ENCODE results near the gene PLBD2. TPM values are rescaled to one million over a fixed set of nuclear protein-coding genes. Genes with fewer than 3 reads are reported as not detected.

The PLBD2 gene
- total and polyA plus RNA-seq, 10 of the 15 experiments (the other 5 are each of a cell fraction or from before 2014, with no cell fraction given), result 1.4 to 16.6 (median 5.9) TPM

DNA sequence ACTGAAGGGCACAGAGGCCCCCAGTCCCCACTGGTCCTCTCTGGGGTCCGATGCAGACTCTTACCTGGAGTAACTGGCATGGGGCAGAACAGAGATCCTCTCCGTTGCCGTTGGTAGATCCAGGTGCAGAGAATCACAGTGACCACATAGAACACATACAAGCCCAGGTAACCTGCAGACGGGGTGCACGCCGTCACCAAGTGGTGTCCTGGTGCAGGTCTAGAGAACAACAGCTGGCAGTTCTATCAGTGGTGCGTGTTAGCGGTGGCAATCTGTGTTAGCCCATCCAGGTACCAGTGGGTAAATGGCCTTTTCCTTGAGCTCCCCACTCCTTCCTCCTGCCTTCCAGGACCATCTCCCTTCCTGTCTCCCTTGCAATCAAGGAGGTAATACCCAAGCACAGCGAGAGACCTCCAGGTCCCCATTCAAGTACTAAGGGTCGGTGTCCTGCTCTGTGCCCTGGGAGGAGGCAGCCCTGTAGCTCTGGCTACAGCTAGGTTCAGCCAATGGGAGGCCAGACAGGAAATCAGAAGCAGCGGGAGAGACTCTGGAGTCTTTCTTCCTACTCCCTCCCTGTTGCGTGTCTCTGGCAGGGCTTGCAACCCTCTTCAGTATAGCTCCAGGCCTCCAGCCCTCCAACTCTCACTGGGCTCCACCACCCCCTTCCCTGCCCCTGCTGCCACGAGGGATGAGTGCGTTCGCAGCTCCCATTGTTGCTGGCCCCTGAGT is 39.3 kb upstream of the PLBD2 start:
- in situ Hi-C loops (cut with MboI), result no loop called here
- ChIA-PET SMC1A (ENCODE audit: uncharacterized antibody, unreplicated experiment) (no interaction called here), POLR2A (interaction anchor here (0.5 to 0.8 kb wide), 2 partner anchors 52 kb away, joined by 3 to 6 read pairs; no protein-coding TSS in a partner anchor), CTCF (interaction anchor here (0.9 to 1.2 kb wide), 2 partner anchors 14 to 145 kb away, joined by 3 to 4 read pairs; no protein-coding TSS in a partner anchor), RAD21 (ENCODE audit: unreplicated experiment) (no interaction called here)
- Histone ChIP-seq H3K4me3 (no peak overlapping the region), H3K9me3 (replicated peaks; ENCODE audit: control insufficient read depth, insufficient read depth, low read length) (no peaks in the 10 kb centered on the region; the same call in 2 of the 3 replicates), H3K4me2 (ENCODE audit: control insufficient read depth, insufficient read depth) (no peak overlapping the region), H3K27me3 (replicated peaks in 1 of 2; ENCODE audit: control insufficient read depth in 2 of 2, insufficient read depth in 2 of 2, low read length in 1 of 2) (no peaks in the 10 kb centered on the region), H3K9ac (ENCODE audit: control insufficient read depth, insufficient read depth, low read length) (no peak overlapping the region), H2AFZ (ENCODE audit: control insufficient read depth, low read depth, low read length) (no peak overlapping the region), H4K20me1 (ENCODE audit: control insufficient read depth, insufficient read depth) (no peaks in the 10 kb centered on the region), H3K4me1 (ENCODE audit: control insufficient read depth, insufficient read depth, low read length) (peaks cover 6% of the 10 kb centered on the region), H3K27ac (ENCODE audit: control insufficient read depth, insufficient read depth) (no peak overlapping the region), H3K36me3 (ENCODE audit: control insufficient read depth in 2 of 2, insufficient read depth in 2 of 2, low read length in 1 of 2) (peaks cover 0 to 2% of the 10 kb centered on the region in 2 experiments), H3K79me2 (ENCODE audit: control insufficient read depth, insufficient read depth, low read length) (no peaks in the 10 kb centered on the region)
- no peak for TF ChIP-seq NR2F1 (conservative IDR thresholded peaks at IDR 0.05)
- TF ChIP-seq SUPT20H (IDR thresholded peaks at IDR 0.05; ENCODE audit: borderline replicate concordance, control insufficient read depth, low read depth, low read length), result no peak
- no peak for TF ChIP-seq POLR2AphosphoS2 (IDR thresholded peaks at IDR 0.05; ENCODE audit: low read depth, low read length)
- no peak for TF ChIP-seq HCFC1 (IDR thresholded peaks at IDR 0.05; ENCODE audit: low read length)
- TF ChIP-seq SUZ12 (IDR thresholded peaks at IDR 0.05; ENCODE audit: unreplicated experiment), result no peak
- no peak for TF ChIP-seq TCF3 (IDR thresholded peaks at IDR 0.05; ENCODE audit: borderline replicate concordance, insufficient read depth, low read depth, low read length)
- TF ChIP-seq, protein P1, sequence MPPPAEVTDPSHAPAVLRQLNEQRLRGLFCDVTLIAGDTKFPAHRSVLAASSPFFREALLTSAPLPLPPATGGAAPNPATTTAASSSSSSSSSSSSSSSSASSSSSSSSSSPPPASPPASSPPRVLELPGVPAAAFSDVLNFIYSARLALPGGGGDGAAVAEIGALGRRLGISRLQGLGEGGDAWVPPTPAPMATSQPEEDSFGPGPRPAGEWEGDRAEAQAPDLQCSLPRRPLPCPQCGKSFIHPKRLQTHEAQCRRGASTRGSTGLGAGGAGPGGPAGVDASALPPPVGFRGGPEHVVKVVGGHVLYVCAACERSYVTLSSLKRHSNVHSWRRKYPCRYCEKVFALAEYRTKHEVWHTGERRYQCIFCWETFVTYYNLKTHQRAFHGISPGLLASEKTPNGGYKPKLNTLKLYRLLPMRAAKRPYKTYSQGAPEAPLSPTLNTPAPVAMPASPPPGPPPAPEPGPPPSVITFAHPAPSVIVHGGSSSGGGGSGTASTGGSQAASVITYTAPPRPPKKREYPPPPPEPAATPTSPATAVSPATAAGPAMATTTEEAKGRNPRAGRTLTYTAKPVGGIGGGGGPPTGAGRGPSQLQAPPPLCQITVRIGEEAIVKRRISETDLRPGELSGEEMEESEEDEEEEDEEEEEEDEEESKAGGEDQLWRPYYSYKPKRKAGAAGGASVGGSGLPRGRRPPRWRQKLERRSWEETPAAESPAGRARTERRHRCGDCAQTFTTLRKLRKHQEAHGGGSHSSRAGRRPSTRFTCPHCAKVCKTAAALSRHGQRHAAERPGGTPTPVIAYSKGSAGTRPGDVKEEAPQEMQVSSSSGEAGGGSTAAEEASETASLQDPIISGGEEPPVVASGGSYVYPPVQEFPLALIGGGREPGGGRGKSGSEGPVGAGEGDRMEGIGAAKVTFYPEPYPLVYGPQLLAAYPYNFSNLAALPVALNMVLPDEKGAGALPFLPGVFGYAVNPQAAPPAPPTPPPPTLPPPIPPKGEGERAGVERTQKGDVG (CRISPR knock-in tag; IDR thresholded peaks at IDR 0.05), result no peak
- TF ChIP-seq YBX1 (IDR thresholded peaks at IDR 0.05), result no peak
- no peak for TF ChIP-seq RBBP5 (conservative IDR thresholded peaks at IDR 0.05)
- no peak for TF ChIP-seq MXI1 (IDR thresholded peaks at IDR 0.05; ENCODE audit: low read depth, low read length)
- no peak for TF ChIP-seq BCL11A (IDR thresholded peaks at IDR 0.05; ENCODE audit: low read depth, low read length)
- TF ChIP-seq ZBED1 (IDR thresholded peaks at IDR 0.05; ENCODE audit: borderline replicate concordance), result no peak
- WGBS (ENCODE audit: insufficient coverage, insufficient replicate concordance, low lambda C conversion rate, missing lambda C conversion rate), result 93% methylated on average over 14 of the region's 15 CpGs
- FAIRE-seq, result no peak
- no peak for ATAC-seq
- no TSS peak for BruUV-seq (replicated peaks)
- intact Hi-C loops (cut with micrococcal nuclease; ENCODE audit: unreplicated experiment), result loop anchor here (10.0 kb wide), 1 partner anchor 596 kb away; no protein-coding TSS in a partner anchor
- DNase-seq (ENCODE audit: low read depth, low spot score), result no peak

All from GM12878 (cell line).